GM21381 (cell line): Measurements from ENCODE around the gene TRABD2B.

Experiments
- ATAC-seq: cut with Tn5 transposase; IDR thresholded peaks from one replicate; pipeline ENCODE4 v1.9.1; 2021; ENCODE audit warnings: mild to moderate bottlenecking, moderate library complexity; ENCODE audit not compliant: unreplicated experiment

The TRABD2B gene

GRCh38 chr1:47711848-47712492 lies 285.2 kb downstream of the TRABD2B start:
- no peak for ATAC-seq

GRCh38 chr1:47711184-47711847 lies 285.9 kb downstream of the TRABD2B start:
- ATAC-seq, result no peak
